Mesendoderm (in vitro differentiated cells): ENCODE results near the gene MAMDC4. TPM values are rescaled to one million over a fixed set of nuclear protein-coding genes. Genes with fewer than 3 reads are reported as not detected.
"Not testable (repeated sequence)": the region's sequence is repeated elsewhere in the genome, so short reads cannot be mapped to it uniquely, and the experiment has no call there.

Source experiments
- DNase-seq: peaks from one replicate; pipeline ENCODE4 v3.0.0; 2013
- H2AK5ac ChIP-seq: 2 replicates; pipeline ENCODE4 v1.6.1; 2013; ENCODE audit warnings: low read length, inconsistent platforms
- H2BK120ac ChIP-seq: 2 replicates; pipeline ENCODE4 v1.6.1; 2013; ENCODE audit warnings: low read depth, mild to moderate bottlenecking, low read length, moderate library complexity, mixed read lengths
- H2BK15ac ChIP-seq: replicated peaks from 2 replicates; pipeline ENCODE4 v1.6.1; 2013; ENCODE audit warnings: low read depth, mild to moderate bottlenecking, moderate library complexity
- H2BK5ac ChIP-seq: 2 replicates; pipeline ENCODE4 v1.6.1; 2013; ENCODE audit warnings: low read length, inconsistent platforms
- H3K18ac ChIP-seq: 2 replicates; pipeline ENCODE4 v1.6.1; 2013; ENCODE audit warnings: mild to moderate bottlenecking, low read length, mixed read lengths
- H3K23ac ChIP-seq: one replicate; pipeline ENCODE4 v1.6.1; 2013; ENCODE audit warnings: low read length
- H3K27ac ChIP-seq: 2 replicates; pipeline ENCODE4 v1.5.1; 2013; ENCODE audit warnings: low read depth, mild to moderate bottlenecking, inconsistent platforms, low read length, moderate library complexity
- H3K27me3 ChIP-seq: 2 replicates; pipeline ENCODE4 v1.6.1; 2013; ENCODE audit warnings: low read length, control low read depth, mild to moderate bottlenecking, inconsistent platforms; ENCODE audit not compliant: insufficient read depth, poor library complexity
- H3K36me3 ChIP-seq: 2 replicates; pipeline ENCODE4 v1.6.1; 2013; ENCODE audit warnings: low read length, inconsistent platforms; ENCODE audit not compliant: control insufficient read depth, insufficient read depth
- H3K4ac ChIP-seq: one replicate; pipeline ENCODE4 v1.6.1; 2013; ENCODE audit warnings: low read depth, mild to moderate bottlenecking, low read length, moderate library complexity
- H3K4me1 ChIP-seq: 2 replicates; pipeline ENCODE4 v1.6.1; 2013; ENCODE audit warnings: low read depth, low read length, inconsistent platforms; ENCODE audit not compliant: control insufficient read depth
- H3K4me2 ChIP-seq: 2 replicates; pipeline ENCODE4 v1.6.1; 2013; ENCODE audit warnings: low read length
- H3K4me3 ChIP-seq: 2 replicates; pipeline ENCODE4 v1.5.1; 2013; ENCODE audit warnings: mild to moderate bottlenecking, low read length
- H3K56ac ChIP-seq: one replicate; pipeline ENCODE4 v1.6.1; 2013; ENCODE audit warnings: low read length
- H3K79me1 ChIP-seq: 2 replicates; pipeline ENCODE4 v1.6.1; 2013; ENCODE audit warnings: low read length, inconsistent platforms
- H3K79me2 ChIP-seq: 2 replicates; pipeline ENCODE4 v1.6.1; 2013; ENCODE audit warnings: mild to moderate bottlenecking, low read length; ENCODE audit not compliant: control insufficient read depth, insufficient read depth
- H3K9ac ChIP-seq: 2 replicates; pipeline ENCODE4 v1.6.1; 2013; ENCODE audit warnings: low read length, inconsistent platforms
- H4K5ac ChIP-seq: one replicate; pipeline ENCODE4 v1.6.1; 2013; ENCODE audit warnings: low read length
- H4K8ac ChIP-seq: one replicate; pipeline ENCODE4 v1.6.1; 2013; ENCODE audit warnings: low read depth, mild to moderate bottlenecking, control low read depth, low read length, moderate library complexity
- WGBS: extraction: QIAGEN DNeasy Blood & Tissue Kit; methylation state at CpG from one replicate; pipeline ENCODE4 v1.1.7; 2013; ENCODE audit warnings: low lambda C conversion rate, missing lambda C conversion rate; ENCODE audit not compliant: insufficient coverage; ENCODE audit errors: extremely low coverage; 5-methylcytosine and 5-hydroxymethylcytosine counted together
- polyA plus RNA-seq, 2 experiments: library from polyadenylated mRNA; stranded (reverse); fragments of 200-250 nt; gene quantifications; one replicate each; pipeline ENCODE4 v1.2.3, GENCODE V29; 2013

MAMDC4 gene
- polyA plus RNA-seq (2013, experiment 1 of 2), result 2.3 TPM
- 1.9 TPM for polyA plus RNA-seq (2013, experiment 2 of 2)

- Histone ChIP-seq H3K56ac (no peak within 1 kb of the TSS), H3K4me2 (no peak within 1 kb of the TSS), H3K27me3 (no peaks in the 10 kb centered on the region), H3K18ac (no peak within 1 kb of the TSS), H2AK5ac (no peak within 1 kb of the TSS), H3K23ac (no peak within 1 kb of the TSS), H3K4ac (no peak within 1 kb of the TSS), H3K4me1 (no peaks in the 10 kb centered on the region), H3K4me3 (no peak within 1 kb of the TSS), H3K79me2 (no peaks in the 10 kb centered on the region), H2BK120ac (no peak within 1 kb of the TSS), H3K36me3 (no peaks in the 10 kb centered on the region), H3K27ac (no peak within 1 kb of the TSS), H2BK15ac (no peak within 1 kb of the TSS), H2BK5ac (no peak within 1 kb of the TSS), H4K8ac (no peak within 1 kb of the TSS), H4K5ac (no peak within 1 kb of the TSS), H3K79me1 (no peaks in the 10 kb centered on the region), H3K9ac (no peak within 1 kb of the TSS)
- no CpG with 5 or more reads among the region's 23 CpGs for WGBS
- no peak for DNase-seq
Observed at GRCh38 chr9:136851941-136852663, at the start of gene MAMDC4. TSS of gene MAMDC4 (plus strand) at chr9:136852346. CDS start at chr9:136852417, 71 bp downstream.

- H2BK5ac ChIP-seq, H3K56ac ChIP-seq, H3K27ac ChIP-seq, H3K79me1 ChIP-seq, H3K79me2 ChIP-seq, H2BK15ac ChIP-seq, H3K23ac ChIP-seq, H3K36me3 ChIP-seq, H3K9ac ChIP-seq, H3K27me3 ChIP-seq, H4K5ac ChIP-seq, H3K4me1 ChIP-seq, H3K4me2 ChIP-seq, H2BK120ac ChIP-seq, H2AK5ac ChIP-seq, H3K4me3 ChIP-seq, H3K4ac ChIP-seq, H4K8ac ChIP-seq, DNase-seq, H3K18ac ChIP-seq: not testable (repeated sequence)
- no CpG with 5 or more reads among the region's 9 CpGs for WGBS
Observed at GRCh38 chr9:136803009-136803550, 49.1 kb upstream of the MAMDC4 start.

- DNase-seq, result no peak
- no peak overlapping the region for H3K27ac ChIP-seq
- H3K23ac ChIP-seq, result no peak overlapping the region
- H3K4me2 ChIP-seq, result no peak overlapping the region
- no peak overlapping the region for H2BK15ac ChIP-seq
- H4K8ac ChIP-seq, result no peak overlapping the region
- no peak overlapping the region for H3K4me3 ChIP-seq
- no peaks in the 10 kb centered on the region for H3K79me1 ChIP-seq
- no peak overlapping the region for H4K5ac ChIP-seq
- no CpG with 5 or more reads among the region's 22 CpGs for WGBS
- H3K4ac ChIP-seq, result no peak overlapping the region
- no peak overlapping the region for H3K9ac ChIP-seq
- H2BK120ac ChIP-seq, result no peak overlapping the region
- H3K18ac ChIP-seq, result no peak overlapping the region
- H3K56ac ChIP-seq, result no peak overlapping the region
- H2AK5ac ChIP-seq, result no peak overlapping the region
- peaks cover 8% of the 10 kb centered on the region for H3K79me2 ChIP-seq
- H3K36me3 ChIP-seq, result no peaks in the 10 kb centered on the region
- H3K27me3 ChIP-seq, result no peaks in the 10 kb centered on the region
- no peak overlapping the region for H2BK5ac ChIP-seq
- H3K4me1 ChIP-seq, result peaks cover 1% of the 10 kb centered on the region
Observed at GRCh38 chr9:136803551-136804508, 48.3 kb upstream of the MAMDC4 start.

GRCh38 chr9:136804509-136805206 is 47.5 kb upstream of the MAMDC4 start:
- Histone ChIP-seq H3K4me3 (no peak overlapping the region), H3K9ac (no peak overlapping the region), H3K36me3 (no peaks in the 10 kb centered on the region), H2BK5ac (no peak overlapping the region), H3K27ac (no peak overlapping the region), H3K79me2 (peaks cover 16% of the 10 kb centered on the region), H3K56ac (no peak overlapping the region), H2BK15ac (no peak overlapping the region), H4K8ac (no peak overlapping the region), H2AK5ac (no peak overlapping the region), H3K4me1 (peaks cover 3% of the 10 kb centered on the region), H3K18ac (no peak overlapping the region), H3K4me2 (no peak overlapping the region), H3K4ac (no peak overlapping the region), H3K27me3 (no peaks in the 10 kb centered on the region), H4K5ac (no peak overlapping the region), H3K79me1 (peaks cover 4% of the 10 kb centered on the region), H2BK120ac (no peak overlapping the region), H3K23ac (no peak overlapping the region)
- WGBS, result no CpG with 5 or more reads among the region's 20 CpGs
- no peak for DNase-seq

- DNase-seq, result no peak
- H2BK5ac ChIP-seq, result no peak overlapping the region
- no peak overlapping the region for H3K9ac ChIP-seq
- H3K56ac ChIP-seq, result no peak overlapping the region
- H2BK120ac ChIP-seq, result no peak overlapping the region
- H2BK15ac ChIP-seq, result no peak overlapping the region
- no peak overlapping the region for H3K4ac ChIP-seq
- no peaks in the 10 kb centered on the region for H3K27me3 ChIP-seq
- H4K8ac ChIP-seq, result no peak overlapping the region
- no peak overlapping the region for H3K27ac ChIP-seq
- H3K4me2 ChIP-seq, result no peak overlapping the region
- H3K79me1 ChIP-seq, result peaks cover 7% of the 10 kb centered on the region
- no peaks in the 10 kb centered on the region for H3K36me3 ChIP-seq
- peaks cover 6% of the 10 kb centered on the region for H3K4me1 ChIP-seq
- no CpG with 5 or more reads among the region's 12 CpGs for WGBS
- H3K23ac ChIP-seq, result no peak overlapping the region
- no peak overlapping the region for H2AK5ac ChIP-seq
- no peak overlapping the region for H3K18ac ChIP-seq
- H3K4me3 ChIP-seq, result no peak overlapping the region
- no peak overlapping the region for H4K5ac ChIP-seq
- peaks cover 21% of the 10 kb centered on the region for H3K79me2 ChIP-seq
Observed at GRCh38 chr9:136805207-136805740, 46.9 kb upstream of the MAMDC4 start.
